ENCODE data around the gene C16orf96. TPM values are rescaled to one million over a fixed set of nuclear protein-coding genes. Genes with fewer than 3 reads are reported as not detected.

The C16orf96 gene
- total RNA-seq, 6 donors from 2014 or later = 0.24 to 1.0 (median 0.46) TPM; not detected in 1

GRCh38 chr16:4510131-4510530 is 46.0 kb upstream of the C16orf96 start:
- Histone ChIP-seq H3K4me1 (peaks cover 33 to 51% (median 36%) of the 10 kb centered on the region in 4 donors), H3K36me3 (peaks cover 15 to 84% (median 66%) of the 10 kb centered on the region in 4 donors), H3K27ac (no peak overlapping the region), H3K27me3 (no peaks in the 10 kb centered on the region), H3K9me3 (no peaks in the 10 kb centered on the region), H3K4me3 (no peak overlapping the region)
- DNase-seq (no peak), ATAC-seq (ENCODE audit: low FRiP score in 2 of 2) (no peak)
- WGBS, 2 donors = 74 to 85% methylated on average over 5 of the region's 5 CpGs
- TF ChIP-seq POLR2AphosphoS5 (IDR thresholded peaks at IDR 0.05) = no peak
- no peak for TF ChIP-seq POLR2A (IDR thresholded peaks at IDR 0.05)
- no peak for TF ChIP-seq EP300 (IDR thresholded peaks at IDR 0.05)
- TF ChIP-seq CTCF (IDR thresholded peaks at IDR 0.05) = no peak

GRCh38 chr16:4510747-4511426 is 45.3 kb upstream of the C16orf96 start:
- peaks cover 29 to 51% (median 38%) of the 10 kb centered on the region in 4 donors for H3K4me1 ChIP-seq
- no peak overlapping the region for H3K4me3 ChIP-seq
- DNase-seq (no peak), ATAC-seq (ENCODE audit: low FRiP score in 2 of 2) (peak in 1 of 2 donors; percentile 24)
- no peaks in the 10 kb centered on the region for H3K9me3 ChIP-seq
- 65 to 74% methylated on average over 11 to 14 of the region's 14 CpGs for WGBS, 2 donors
- TF ChIP-seq CTCF (IDR thresholded peaks at IDR 0.05) = no peak
- peak overlapping the region in 1 of 4 donors; percentile 26 for H3K27ac ChIP-seq
- peaks cover 15 to 79% (median 66%) of the 10 kb centered on the region in 4 donors for H3K36me3 ChIP-seq
- H3K27me3 ChIP-seq = no peaks in the 10 kb centered on the region

- 53 to 73% methylated on average over 3 to 8 of the region's 9 CpGs for WGBS, 2 donors
- peaks cover 15 to 74% (median 64%) of the 10 kb centered on the region in 4 donors for H3K36me3 ChIP-seq
- peak in 1 of 2 donors; percentile 26 for ATAC-seq (ENCODE audit: low FRiP score in 2 of 2)
- no peak overlapping the region for H3K4me3 ChIP-seq
- peaks cover 22 to 50% (median 37%) of the 10 kb centered on the region in 4 donors for H3K4me1 ChIP-seq
- H3K9me3 ChIP-seq = no peaks in the 10 kb centered on the region
- H3K27ac ChIP-seq = peak overlapping the region in 1 of 4 donors; percentile 26
- no peak for TF ChIP-seq EP300 (IDR thresholded peaks at IDR 0.05)
- peak in 5 of 6 experiments; percentile 16 to 55 (median 42) for TF ChIP-seq CTCF (IDR thresholded peaks at IDR 0.05)
- H3K27me3 ChIP-seq = no peaks in the 10 kb centered on the region
- DNase-seq = no peak
Measured at GRCh38 chr16:4511441-4512082, 44.6 kb upstream of the C16orf96 start.

GRCh38 chr16:4512473-4512872 is 43.7 kb upstream of the C16orf96 start:
- no peaks in the 10 kb centered on the region for H3K27me3 ChIP-seq
- WGBS, 2 donors = 88 to 93% methylated on average over 7 to 10 of the region's 10 CpGs
- no peak overlapping the region for H3K27ac ChIP-seq

More at GRCh38 chr16:4512473-4512872, 43.7 kb upstream of the C16orf96 start:
- no peak for ATAC-seq (ENCODE audit: low FRiP score in 2 of 2)
- peaks cover 21 to 48% (median 35%) of the 10 kb centered on the region in 4 donors for H3K4me1 ChIP-seq
- DNase-seq = peak in 1 of 2 donors; percentile 25
- TF ChIP-seq POLR2AphosphoS5 (IDR thresholded peaks at IDR 0.05) (no peak), EP300 (IDR thresholded peaks at IDR 0.05) (no peak), CTCF (IDR thresholded peaks at IDR 0.05) (no peak), POLR2A (IDR thresholded peaks at IDR 0.05) (no peak)
- no peaks in the 10 kb centered on the region for H3K9me3 ChIP-seq
- peaks cover 15 to 64% (median 55%) of the 10 kb centered on the region in 4 donors for H3K36me3 ChIP-seq
- H3K4me3 ChIP-seq = no peak overlapping the region
